GM10847 (cell line): Measurements from ENCODE around the gene C17orf50.

Source experiments
- POLR2A ChIP-seq: IDR thresholded peaks from 2 replicates; pipeline ENCODE4 v1.6.1; 2011; ENCODE audit not compliant: insufficient read length; ENCODE audit errors: extremely low read depth

The C17orf50 gene

DNA sequence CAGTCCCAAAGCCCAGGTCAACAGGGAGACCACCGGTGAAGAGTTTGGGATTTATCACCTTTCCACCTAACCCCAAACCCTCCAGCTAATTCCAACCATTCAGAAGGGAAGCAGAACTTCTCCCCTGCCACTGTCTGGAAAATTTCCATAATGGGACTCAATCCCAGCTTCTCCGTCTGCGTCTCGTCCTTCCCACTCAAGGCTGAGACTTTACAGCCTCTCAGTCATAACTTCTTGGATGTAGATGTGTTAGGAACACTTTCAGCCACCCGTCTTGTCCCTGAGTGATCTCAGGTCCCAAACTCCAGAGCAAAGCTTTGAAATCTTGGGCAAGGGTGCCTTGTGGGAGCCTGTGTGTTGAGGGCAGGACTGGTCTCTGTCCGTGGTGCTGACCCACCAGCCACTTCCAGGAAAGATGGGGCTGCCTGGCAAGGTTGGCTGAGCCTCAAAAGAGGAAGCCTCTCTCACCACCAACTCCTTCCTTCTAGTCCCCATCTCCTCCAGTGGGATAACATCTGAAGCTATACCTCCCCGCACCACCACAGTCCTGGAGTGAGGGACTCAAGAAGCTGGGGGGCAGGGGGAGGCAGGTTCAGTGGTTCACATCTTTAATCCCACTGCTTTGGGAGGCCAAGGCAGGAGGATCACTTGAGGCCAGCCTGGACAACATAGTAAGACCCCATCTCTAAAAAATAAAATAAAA lies 16.9 kb upstream of the C17orf50 start:
- TF ChIP-seq POLR2A, result no peak

DNA sequence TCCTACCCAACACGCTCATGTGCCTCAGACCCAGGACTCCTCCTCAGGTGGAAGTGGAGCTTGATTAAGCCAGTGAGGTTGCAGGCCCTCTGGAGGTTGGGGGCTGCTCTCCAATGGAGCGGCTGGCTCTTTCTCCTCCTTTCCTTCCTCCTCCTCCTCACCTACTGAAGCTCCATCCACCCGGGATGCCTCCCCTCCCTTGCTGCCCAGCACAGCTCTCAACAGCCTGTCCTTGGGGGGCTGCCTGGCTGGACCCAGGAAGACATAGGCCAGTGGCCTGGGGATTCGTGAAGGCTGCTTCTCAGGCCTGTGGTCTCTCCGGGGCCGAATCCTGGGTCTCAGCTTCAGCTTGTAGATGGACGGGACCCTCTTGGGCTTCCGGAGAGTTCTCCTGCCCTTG lies 15.9 kb upstream of the C17orf50 start:
- no peak for TF ChIP-seq POLR2A

DNA sequence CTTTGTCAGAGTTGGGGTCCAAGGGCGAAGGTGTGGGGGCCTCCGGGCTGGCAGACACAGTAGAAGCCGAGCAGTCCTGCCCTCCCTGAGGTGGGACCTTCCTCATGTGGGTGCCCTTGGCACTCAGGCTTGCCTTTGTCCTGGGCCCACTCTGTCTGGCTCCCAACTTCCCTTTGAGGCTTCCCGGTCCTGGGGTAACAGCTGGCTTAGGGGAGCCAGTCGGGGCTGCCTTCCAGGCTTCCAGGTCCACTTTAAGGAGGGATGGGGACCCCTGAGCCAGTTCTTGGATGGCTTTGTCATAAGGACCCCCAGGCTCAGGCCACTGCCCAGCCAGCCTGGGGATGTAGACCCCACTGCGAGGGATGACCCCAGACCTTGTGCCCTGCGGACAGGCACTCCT lies 15.4 kb upstream of the C17orf50 start:
- TF ChIP-seq POLR2A, result no peak

DNA sequence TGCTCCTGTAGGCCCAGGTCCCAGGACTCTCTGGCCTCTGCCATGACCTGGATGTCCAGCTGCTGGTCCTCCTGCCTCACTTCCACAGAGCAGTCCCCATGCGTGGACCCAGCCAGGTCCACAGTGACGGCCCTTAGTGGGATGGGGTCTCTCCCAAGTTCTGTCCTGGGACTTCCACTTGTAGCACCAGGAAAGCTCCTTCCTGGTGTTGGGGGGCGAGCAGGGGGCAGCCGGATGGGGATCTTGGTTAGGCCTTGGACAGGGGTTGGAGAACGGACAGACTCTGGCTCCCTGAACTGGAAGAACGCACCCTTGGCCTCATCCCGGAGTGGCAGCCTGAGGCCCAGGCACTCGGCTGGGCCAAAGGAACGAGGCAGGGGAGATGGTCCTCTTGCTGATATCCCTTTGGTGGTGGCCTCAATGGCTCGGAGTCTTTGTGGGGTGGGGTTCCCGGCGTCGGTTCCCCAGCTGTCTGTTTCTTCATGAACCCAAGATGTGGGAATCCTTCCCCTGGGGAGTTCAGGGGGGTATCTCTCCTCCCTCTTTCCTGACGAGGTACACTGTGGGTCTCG lies 14.9 kb upstream of the C17orf50 start:
- no peak for TF ChIP-seq POLR2A

DNA sequence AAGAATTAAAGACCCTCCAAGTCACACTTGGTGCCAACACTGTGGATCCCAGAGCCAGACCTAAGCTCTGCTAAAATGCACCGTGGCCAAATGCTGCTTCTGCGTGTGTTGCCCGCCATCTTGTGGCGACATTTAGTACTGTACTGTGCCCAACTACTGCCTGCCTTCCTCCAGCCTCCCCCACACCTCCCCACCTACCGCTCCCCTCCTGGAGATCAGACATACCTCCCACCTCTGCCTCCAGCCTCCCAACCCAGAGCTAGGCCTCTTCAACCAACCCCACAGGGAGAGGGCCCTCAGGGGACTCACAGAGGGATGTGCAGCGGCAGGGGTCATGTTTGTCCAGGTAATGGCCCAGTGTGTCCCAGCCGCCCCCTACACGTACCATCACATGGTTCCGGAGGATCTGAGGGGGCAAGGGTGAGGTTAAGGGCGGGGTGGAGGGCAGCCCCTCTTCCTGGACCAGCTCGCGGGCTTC lies 13.1 kb upstream of the C17orf50 start:
- TF ChIP-seq POLR2A, result no peak

DNA sequence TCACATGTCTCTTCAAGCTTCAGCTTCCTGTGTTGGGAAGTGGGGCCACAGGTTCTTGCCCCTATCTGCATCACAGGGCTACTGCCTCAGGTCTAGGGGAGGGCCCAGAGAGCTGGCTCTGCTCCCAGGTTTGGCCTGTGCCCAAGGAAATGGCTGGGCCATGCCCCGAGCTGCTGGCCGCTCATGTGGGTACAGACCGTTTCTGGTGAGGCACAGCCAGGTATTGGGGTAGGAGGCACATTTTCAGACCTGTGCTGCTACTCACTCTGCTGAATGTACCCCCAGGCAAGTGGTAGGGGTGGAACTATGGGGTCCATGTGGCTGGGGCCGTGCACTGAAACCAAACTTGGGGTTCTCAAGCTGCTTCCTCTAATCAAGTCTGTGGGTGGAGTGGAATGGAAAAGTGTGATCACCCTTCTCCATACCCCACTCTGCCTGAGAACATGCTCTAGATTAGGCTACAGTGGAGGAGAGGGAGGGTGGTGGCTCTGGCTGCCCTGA lies 12.3 kb upstream of the C17orf50 start:
- TF ChIP-seq POLR2A, result no peak

DNA sequence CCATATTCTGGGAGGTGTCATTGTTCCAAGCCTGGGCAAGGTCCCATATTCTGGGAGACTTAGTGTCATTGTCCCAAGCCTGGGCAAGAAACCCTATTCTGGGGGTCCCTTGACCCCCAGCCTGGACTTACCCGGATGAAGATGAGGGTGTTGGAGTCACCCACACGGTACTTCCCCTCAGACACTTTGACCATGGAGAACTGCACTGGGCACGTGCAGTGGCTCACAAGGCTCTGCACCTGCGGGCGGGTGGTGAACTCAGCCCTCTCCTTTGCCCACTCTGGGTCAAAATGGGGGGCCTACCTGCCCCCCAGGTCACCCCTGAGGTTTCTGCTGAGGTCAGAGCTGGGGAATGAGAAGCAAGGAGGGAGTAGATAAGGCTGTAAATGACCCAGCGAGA lies 11.7 kb upstream of the C17orf50 start:
- TF ChIP-seq POLR2A, result no peak

DNA sequence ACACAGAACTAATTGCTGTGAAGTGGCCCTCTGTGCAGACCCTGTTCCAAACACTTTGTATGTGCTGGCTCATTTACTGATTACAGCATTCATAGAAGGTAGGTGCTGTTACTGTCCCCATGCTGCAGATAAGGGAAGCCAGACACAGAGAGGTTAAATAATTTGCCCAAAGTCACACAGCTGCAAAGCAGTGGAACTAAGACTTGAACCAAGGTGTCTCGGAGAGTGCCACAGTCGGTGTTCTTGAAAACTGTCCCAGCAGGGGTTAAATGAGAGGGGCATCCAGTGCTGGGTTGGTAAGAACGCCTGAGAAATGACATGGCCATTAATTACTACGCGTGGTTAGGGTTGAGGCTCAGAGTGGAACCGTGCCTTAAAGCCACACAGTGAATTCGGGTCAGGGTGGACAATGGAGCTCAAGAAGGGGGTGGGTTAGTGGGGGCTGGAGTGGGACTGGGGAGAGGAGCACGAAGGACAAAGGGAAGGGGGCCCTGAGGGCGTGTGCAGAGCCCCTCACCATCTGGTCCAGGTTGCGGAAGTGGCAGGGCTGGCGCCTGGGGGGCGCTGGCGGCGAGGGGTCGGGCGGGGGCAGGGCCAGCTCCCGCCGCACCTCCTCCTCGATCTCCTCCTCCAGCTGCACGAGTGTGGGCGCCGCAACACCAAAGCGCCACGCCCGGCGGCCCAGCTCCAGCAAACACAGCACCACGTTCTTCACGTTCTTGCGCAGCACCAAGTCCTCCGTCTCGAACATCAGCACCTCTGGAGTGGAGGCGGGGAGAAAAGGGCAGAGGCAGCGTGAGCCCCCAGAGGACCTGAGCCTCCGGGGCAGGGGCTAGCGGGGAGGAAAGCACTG lies 10.9 kb upstream of the C17orf50 start:
- no peak for TF ChIP-seq POLR2A

DNA sequence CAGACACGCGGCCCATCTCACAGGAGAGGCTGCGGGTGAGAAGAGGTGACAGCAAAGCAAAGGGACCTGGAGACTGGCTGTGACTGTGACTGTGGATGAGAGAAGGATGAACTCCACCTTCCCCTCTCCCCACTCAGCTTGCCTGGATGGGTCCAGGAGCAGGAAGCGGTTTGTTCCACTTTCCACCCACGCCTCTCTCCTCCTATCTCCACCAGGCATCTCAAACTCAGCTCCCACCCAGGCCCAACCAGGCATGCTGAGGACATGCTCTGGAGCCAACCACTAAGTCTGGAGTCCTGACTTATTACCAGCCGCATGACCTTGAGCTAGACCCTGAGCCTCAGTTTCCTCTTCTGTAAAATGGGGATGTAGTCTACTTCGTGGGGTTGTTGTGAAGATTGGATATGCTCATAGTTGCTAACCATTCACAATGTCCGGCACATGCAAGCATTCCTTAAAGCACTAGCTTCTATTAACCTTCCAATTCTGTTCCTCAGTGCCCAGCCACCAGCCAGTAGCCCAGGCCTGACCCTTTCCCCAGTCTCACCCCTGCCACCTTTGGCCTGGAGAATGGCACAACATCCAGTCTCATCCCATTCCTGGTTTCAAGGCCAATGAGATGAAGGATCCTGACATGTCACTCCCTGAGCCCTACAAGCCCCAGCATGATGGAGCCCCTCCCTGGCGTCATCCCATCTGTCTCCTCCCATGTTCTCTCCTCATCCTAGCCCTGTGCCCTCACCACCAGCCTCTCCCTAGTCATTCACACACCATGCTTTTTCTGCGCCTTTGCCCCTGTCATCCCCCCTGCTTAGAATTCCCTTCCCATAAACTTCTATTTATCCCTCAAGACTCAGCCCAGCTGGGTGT lies 9.9 kb upstream of the C17orf50 start:
- no peak for TF ChIP-seq POLR2A

DNA sequence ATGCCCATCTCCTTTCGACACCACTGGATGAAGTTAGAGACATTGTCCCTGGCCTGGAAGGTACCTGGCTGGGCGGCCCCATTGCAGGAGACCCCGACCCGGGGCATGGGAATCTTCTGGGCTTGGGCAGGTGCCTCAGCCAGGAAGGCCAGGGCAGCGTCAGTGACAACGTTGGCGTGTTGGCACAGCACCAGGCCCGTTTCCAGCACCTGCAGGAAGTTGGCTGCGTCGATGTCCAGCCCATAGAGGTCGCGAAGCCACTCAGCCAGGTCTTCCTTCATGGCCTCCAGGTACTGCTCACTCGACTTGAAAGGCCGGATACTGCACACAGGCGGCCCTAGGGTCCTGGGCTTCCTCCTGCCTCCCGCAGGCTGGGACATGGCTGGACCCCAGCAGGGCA lies 8.2 kb upstream of the C17orf50 start:
- TF ChIP-seq POLR2A, result no peak

DNA sequence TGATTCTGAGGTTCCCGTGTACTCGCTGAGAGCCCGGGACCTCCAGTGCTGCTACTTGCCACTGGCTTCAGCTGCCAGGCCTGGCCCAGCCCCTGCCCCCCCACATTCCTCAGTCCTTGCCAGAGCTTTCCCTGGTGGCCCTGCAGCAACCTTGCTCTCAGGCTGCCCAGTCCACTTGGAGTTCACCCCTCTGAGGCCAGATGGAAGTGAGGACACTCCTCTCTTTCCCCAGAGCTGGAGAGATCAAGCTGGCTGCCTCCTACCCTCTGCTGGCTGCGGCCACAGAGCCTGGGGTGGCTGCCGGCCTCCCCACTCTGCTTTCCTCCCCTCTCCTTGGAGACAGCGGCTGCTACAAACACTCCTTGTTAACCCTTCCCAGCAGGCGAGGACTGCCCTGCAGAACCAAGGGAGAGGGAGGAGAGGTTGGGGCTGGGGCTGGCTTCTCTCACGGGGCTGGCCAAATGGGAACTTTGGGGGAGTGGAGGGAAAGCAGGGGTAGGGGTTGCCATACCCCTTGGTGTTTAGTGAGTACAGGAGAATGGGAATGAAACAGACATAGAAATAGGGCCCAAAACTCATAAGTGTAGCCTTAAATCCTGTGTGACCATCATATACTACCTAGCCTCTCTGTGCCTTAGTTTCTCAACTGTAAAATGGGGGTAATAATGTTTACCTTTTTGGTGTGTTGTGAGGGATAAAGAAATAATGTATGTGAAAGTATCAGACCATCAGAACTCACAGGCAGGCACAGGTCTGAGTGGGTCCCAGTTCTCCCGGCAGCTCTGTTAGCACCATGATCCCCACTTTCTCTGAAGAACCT lies 7.5 kb upstream of the C17orf50 start, which contains the start of gene GAS2L2:
GAS2L2 (minus strand) TSS at position 295 of the 820 bp plus-strand sequence. CDS start 389 bp downstream, outside the sequence.
- no peak for TF ChIP-seq POLR2A

DNA sequence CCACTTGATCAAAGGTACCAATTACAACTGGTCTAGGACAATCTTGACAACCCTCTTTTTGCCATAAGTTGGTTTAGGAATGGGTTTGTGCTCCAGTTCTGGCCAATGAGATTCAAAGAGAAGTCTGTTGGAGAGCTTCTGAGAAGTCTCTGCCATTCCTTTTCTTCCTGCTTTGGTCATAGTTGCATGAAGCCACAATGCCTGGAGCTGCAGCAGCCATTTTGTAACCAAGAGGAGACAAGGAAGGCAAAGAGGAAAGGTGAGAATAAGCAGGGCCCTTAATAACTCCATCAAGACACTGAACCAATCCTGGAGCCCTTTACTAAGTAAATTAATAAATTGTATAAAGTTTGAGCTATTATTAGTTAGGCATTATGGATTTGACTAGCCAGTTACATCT lies 3.4 kb upstream of the C17orf50 start:
- TF ChIP-seq POLR2A, result no peak

DNA sequence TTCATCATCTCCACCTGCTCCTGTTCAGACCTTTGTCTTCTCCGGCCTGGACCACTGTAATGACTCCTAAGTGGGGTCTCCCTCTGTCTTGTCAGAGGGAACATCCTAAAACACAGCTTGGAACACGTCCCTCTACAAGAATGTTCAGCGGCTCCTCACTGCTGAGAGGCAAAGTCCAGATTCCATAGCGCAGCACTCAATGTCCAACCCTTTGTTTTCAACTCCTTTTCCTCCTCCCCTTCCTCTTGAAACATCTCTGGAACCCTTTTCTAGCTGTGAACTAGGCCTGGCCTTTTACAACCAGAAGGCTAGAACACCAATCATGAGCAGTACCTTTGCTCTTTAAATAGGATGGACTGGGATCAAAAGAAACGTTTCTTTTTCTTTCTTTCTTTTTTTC lies 914 bp downstream of the C17orf50 start:
- no peak for TF ChIP-seq POLR2A

DNA sequence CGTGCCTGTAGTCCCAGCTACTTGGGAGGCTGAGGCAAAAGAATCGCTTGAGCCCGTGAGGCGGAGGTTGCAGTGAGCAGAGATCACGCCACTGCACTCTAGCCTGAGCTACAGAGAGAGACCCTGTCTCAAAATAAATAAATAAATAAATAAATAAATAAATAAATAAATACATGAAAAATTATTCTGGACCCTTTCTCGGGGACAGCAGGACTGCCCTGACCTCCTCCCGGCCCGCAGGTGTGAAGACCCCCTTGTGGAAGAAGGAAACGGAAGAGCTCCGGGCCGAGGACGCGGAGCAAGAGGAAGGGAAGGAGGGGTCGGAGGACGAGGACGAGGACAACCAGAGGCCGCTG lies 3.1 kb downstream of the C17orf50 start:
- TF ChIP-seq POLR2A, result no peak
